Subcutaneous adipose tissue (tissue), 4 donors: ENCODE results near the gene C1QTNF1. TPM values are rescaled to one million over a fixed set of nuclear protein-coding genes. Genes with fewer than 3 reads are reported as not detected.

Source experiments
- total RNA-seq, 4 donors: library from RNA; depleted of rRNA; stranded (reverse); fragments of >200 nt; gene quantifications; one replicate each; pipeline ENCODE4 v1.1.0, GENCODE V29; 2016
- TF ChIP-seq, protein P1 (sequence below): fragments of 450-650 bp; IDR thresholded peaks from one replicate; pipeline ENCODE4 v1.5.1; 2016; ENCODE audit warnings: low read depth, mild to moderate bottlenecking, control low read depth, antibody characterized with exemption, moderate library complexity

The C1QTNF1 gene
- total RNA-seq, 4 donors from 2014 or later, result 198 to 469 (median 294) TPM

DNA sequence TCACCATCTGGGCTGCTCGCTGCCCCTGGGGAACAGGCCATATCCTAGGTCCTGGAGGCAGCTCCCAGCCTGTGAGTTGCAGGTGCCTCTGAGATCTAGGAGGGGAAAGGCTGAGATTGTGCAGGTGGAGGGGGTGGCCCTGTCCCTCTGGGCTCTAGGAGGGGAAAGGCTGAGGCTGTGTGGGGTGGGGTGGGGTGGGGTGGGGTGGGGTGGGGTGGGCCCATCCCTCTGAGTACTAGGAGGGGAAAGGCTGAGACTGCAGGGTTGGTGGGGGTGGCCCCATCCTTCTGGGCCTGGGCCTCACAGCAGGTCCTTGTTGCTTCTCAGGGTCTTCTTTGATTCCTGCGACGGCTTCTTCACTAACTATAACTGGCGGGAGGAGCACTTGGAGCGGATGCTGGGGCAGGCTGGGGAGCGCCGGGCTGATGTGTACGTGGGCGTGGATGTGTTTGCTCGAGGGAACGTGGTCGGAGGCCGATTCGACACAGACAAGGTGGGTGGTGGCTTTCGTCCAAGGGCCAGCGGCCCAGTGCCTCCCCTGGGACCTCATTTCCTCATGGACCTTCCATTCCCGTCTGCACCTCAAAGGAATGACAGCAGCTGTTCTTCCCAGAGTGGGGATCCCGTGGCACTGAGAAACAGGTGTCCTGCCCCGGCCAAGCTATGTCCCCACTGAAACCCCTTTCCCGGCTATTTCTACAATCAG, 57.8 kb downstream of the C1QTNF1 start:
- TF ChIP-seq, protein P1, sequence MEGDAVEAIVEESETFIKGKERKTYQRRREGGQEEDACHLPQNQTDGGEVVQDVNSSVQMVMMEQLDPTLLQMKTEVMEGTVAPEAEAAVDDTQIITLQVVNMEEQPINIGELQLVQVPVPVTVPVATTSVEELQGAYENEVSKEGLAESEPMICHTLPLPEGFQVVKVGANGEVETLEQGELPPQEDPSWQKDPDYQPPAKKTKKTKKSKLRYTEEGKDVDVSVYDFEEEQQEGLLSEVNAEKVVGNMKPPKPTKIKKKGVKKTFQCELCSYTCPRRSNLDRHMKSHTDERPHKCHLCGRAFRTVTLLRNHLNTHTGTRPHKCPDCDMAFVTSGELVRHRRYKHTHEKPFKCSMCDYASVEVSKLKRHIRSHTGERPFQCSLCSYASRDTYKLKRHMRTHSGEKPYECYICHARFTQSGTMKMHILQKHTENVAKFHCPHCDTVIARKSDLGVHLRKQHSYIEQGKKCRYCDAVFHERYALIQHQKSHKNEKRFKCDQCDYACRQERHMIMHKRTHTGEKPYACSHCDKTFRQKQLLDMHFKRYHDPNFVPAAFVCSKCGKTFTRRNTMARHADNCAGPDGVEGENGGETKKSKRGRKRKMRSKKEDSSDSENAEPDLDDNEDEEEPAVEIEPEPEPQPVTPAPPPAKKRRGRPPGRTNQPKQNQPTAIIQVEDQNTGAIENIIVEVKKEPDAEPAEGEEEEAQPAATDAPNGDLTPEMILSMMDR, result no peak

DNA sequence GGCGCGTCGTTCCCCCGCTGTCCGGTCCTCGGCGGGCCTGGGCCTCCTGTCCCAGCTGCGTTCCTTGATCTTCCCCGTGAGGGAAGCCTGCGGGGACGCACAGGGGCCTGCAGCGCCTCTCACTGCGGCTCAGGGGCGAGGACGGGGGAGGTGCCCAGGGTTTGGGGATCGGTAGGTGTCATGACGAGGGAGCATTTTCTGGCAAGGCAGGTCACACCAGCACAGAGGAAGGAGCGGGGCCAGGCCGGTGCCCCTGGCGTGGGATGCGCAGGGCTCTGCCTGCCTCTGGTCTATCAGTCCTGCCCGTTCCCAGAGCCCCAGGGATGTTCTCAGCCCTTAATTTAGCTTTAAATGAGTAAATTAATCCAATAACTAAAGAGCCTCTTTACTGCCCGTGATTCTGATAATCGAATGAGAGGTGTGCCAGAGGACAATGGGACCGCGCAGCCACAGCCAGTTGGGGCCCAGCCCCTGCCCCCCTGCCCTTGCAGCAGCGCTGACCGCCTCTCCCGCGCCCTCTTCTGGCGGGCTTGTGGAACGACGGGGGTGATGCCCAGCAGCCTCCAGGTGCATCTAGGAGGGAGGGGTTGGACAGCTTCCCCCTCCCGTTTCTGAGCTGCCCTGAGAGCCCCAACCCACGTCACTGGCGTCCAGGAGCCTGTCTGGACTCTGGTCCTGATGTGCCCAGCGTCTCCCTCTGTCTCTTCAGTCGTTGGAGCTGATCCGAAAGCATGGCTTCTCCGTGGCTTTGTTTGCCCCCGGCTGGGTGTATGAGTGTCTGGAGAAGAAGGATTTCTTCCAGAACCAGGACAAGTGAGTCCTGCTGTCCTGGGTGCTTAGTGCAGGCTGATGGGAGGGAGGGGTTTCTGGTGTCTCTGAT, 58.6 kb downstream of the C1QTNF1 start:
- TF ChIP-seq, protein P1, result no peak

DNA sequence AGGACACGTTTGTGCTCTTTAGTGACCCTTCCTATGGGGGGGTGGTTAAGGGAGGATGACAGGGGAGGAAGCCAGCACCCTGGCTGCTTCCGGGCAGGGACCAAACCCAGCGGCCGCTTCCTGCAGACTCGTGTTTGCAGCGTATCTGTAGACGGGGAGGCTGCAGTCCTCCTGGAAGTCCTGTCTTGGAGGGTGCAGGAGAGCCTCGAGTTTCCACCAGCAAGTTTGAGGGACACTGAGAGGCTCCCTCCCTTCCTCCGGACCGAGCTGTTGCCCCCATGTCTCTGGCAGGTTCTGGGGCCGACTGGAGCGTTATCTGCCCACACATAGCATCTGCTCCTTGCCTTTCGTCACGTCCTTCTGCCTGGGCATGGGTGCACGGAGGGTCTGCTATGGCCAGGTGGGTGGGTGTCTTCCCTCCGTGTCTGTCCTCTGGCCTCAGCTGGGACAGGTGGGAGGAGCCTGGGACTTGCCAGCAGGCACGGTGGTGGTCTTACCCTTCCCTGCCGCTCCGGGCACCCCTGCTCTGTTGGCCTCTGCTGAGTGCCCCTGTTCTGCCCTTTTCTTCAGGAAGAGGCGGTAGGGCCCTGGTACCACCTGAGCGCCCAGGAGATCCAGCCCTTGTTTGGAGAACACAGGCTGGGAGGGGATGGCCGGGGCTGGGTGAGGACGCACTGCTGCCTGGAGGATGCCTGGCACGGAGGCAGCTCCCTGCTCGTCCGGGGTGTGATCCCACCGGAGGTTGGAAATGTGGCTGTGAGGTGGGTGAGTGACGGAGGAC, 59.4 kb downstream of the C1QTNF1 start:
- TF ChIP-seq, protein P1, result no peak

DNA sequence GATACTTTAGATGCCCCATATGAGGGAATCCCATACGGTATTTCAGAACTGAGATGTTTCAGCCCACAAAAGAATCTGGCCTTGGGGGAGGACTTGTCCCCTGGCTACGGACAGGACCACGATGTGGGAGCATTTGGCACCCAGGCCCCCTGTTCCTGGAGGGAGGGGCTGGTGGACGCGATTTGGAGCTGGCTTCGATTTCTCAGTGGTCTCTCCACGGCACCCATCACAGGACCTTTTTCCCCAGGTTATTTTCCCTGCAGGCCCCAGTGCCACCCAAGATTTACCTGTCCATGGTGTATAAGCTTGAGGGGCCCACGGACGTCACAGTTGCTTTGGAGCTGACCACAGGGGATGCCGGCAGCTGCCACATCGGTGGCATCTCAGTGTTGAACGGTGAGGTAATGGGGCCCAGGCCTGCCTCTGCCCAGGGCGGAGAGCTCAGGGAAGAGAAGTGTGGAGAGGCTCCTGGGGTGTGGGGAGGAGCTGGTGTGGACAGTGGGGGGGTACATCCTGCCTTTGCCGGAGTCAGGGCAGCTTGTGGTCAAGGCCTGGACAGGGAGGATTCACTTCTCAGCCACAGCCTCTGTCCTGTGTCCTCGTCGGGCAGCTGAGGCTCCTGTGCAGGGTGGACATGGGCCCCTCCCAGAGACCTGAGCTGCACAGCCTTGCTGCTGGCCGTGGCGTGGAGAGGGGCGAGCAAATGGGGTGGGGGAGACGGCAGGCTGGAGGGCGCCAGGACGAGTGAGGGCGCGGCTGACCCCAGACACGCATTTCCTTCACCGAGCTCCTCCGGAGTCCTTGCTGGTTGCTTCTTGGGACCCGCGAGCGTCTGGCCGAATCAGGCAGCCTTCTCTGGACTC, 60.6 kb downstream of the C1QTNF1 start:
- TF ChIP-seq, protein P1, result no peak

DNA sequence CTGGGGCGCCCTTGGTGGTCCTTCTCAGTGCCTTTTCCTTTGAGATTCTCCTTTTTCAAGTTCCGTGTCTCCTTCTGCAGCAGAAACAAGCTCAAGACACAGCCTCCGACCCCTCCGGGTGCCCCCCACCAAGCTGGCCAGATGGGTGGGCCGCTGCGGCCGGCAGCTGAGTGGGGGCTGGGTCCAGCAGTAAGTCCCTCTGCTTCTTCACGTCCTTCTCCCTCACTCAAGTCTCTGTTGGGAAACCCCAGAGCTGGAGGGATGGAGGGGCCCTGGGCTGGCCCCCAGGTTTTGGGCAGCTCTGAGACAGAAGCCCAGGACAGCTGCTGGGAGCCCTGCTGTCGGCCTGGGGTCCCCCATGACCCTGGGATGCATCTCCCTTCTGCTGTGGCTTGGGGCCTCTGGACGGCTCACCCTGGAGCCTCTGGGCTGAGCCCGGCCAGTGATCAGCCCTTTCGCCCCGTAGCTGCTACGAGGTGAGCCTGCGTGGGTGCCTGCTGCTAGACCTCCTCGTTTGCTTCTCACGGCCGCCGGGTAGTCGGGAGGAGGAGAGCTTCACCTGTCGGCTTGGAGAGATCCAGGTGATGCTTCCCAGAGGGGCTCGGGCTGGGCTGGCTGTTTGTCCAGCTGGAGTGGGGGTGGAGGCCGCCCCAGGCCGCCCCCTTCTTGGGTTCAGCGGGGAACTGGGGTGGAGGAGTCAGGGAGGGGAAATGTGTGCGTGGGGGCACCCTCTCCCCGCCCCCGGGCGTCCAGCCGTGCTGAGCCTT, 61.4 kb downstream of the C1QTNF1 start:
- TF ChIP-seq, protein P1, result no peak

DNA sequence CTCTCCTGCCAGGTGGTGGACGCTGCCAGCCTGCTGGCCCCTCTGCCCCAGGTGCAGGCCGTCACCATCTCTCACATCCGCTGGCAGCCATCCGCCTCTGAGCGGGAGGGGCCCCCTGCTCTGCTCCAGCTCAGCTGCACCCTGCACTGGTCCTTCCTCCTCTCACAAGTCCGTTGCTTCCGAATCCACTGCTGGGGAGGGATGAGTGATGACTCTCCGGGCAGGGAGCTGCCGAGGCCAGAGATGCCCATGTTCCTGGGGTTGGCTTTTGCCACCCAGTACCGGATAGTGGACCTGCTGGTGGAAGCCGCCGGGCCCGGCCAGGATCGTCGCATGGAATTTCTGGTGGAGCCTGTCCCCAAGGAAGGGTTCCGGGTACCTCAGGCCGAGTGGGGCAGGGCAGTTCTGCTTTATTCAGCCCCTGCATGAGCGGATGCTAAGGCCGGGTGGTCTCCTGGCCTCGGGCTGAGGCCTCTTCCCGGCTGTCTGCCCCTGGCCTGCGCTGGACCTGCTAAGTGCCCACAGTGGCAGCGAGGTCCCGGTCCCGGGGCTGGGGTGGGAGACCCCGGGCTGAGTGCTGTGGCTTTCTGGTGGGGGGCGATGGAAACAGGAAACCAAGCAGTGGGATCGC, 62.1 kb downstream of the C1QTNF1 start:
- TF ChIP-seq, protein P1, result no peak
